Ascending aorta (tissue), 2 donors: ENCODE results near the gene SC5D. TPM values are rescaled to one million over a fixed set of nuclear protein-coding genes. Genes with fewer than 3 reads are reported as not detected.

ENCODE experiments used
- DNase-seq, 2 donors: peaks; one replicate each; pipeline ENCODE4 v3.0.0-alpha.2; 2019; ENCODE audit warnings: low spot score in 2 of 2
- H3K27ac ChIP-seq, 2 donors: fragments of 200-600 bp; sonication (generic); one replicate each; pipeline ENCODE4 v1.5.1; 2016 to 2017; ENCODE audit warnings: mild to moderate bottlenecking in 1 of 2
- H3K27me3 ChIP-seq: fragments of 200-600 bp; sonication (generic); one replicate; pipeline ENCODE4 v1.5.1; 2017
- H3K36me3 ChIP-seq, 2 donors: fragments of 200-600 bp; sonication (generic); one replicate each; pipeline ENCODE4 v1.5.1; 2016
- H3K4me1 ChIP-seq, 2 donors: fragments of 200-600 bp; sonication (generic); one replicate each; pipeline ENCODE4 v1.5.1; 2016 to 2017; ENCODE audit warnings: mild to moderate bottlenecking in 1 of 2
- H3K4me3 ChIP-seq, 2 donors: fragments of 200-600 bp; sonication (generic); one replicate each; pipeline ENCODE4 v1.5.1; 2016 to 2017; ENCODE audit warnings: mild to moderate bottlenecking in 1 of 2
- H3K9me3 ChIP-seq, 2 donors: fragments of 200-600 bp; sonication (generic); one replicate each; pipeline ENCODE4 v1.5.1; 2016
- CTCF ChIP-seq, 3 experiments: fragments of 200-600 bp in 2 of 3; fragments of 450-650 bp in 1 of 3; sonication (generic) in 2 of 3; IDR thresholded peaks; one replicate each; pipeline ENCODE4 v1.5.1; 2016 to 2019; ENCODE audit warnings: antibody characterized with exemption in 3 of 3, mild to moderate bottlenecking in 1 of 3, moderate library complexity in 1 of 3
- intact Hi-C: fragments of 100-400 bp; cut with DNase I; formaldehyde crosslinking; loops from one replicate; pipeline ENCODE4 v1.15.1; 2023
- total RNA-seq: library from RNA; depleted of rRNA; stranded (reverse); fragments of >200 nt; gene quantifications from one replicate; pipeline ENCODE4 v1.1.0, GENCODE V29; 2016

Gene SC5D
- total RNA-seq, 1 donor from 2014 or later: 18.8 TPM

- DNase-seq: no peak
- peaks cover 0 to 3% of the 10 kb centered on the region in 2 donors for H3K9me3 ChIP-seq
- no peaks in the 10 kb centered on the region for H3K27me3 ChIP-seq
- no peak overlapping the region for H3K4me3 ChIP-seq
- no peak overlapping the region for H3K27ac ChIP-seq
- TF ChIP-seq CTCF (IDR thresholded peaks at IDR 0.05): no peak
- no peaks in the 10 kb centered on the region for H3K36me3 ChIP-seq
- intact Hi-C loops: no loop called here
- H3K4me1 ChIP-seq: no peaks in the 10 kb centered on the region
Measured at GRCh38 chr11:121257289-121257688, 35.3 kb upstream of the SC5D start.

- peaks cover 0 to 3% of the 10 kb centered on the region in 2 donors for H3K9me3 ChIP-seq
- no peaks in the 10 kb centered on the region for H3K27me3 ChIP-seq
- no peaks in the 10 kb centered on the region for H3K4me1 ChIP-seq
- H3K27ac ChIP-seq: no peak overlapping the region
- no peaks in the 10 kb centered on the region for H3K36me3 ChIP-seq
- TF ChIP-seq CTCF (IDR thresholded peaks at IDR 0.05): no peak
- DNase-seq: no peak
- H3K4me3 ChIP-seq: no peak overlapping the region
- intact Hi-C loops: no loop called here
Measured at GRCh38 chr11:121257976-121258375, 34.6 kb upstream of the SC5D start.

- Histone ChIP-seq H3K9me3 (peaks cover 0 to 3% of the 10 kb centered on the region in 2 donors), H3K4me1 (no peaks in the 10 kb centered on the region), H3K27me3 (no peaks in the 10 kb centered on the region), H3K27ac (no peak overlapping the region), H3K36me3 (no peaks in the 10 kb centered on the region), H3K4me3 (no peak overlapping the region)
- DNase-seq: no peak
- TF ChIP-seq CTCF (IDR thresholded peaks at IDR 0.05): no peak
- intact Hi-C loops: no loop called here
Measured at GRCh38 chr11:121265586-121265985, 27.0 kb upstream of the SC5D start.

GRCh38 chr11:121268581-121268980 is 24.0 kb upstream of the SC5D start:
- Histone ChIP-seq H3K4me3 (no peak overlapping the region), H3K4me1 (no peaks in the 10 kb centered on the region), H3K36me3 (no peaks in the 10 kb centered on the region), H3K27ac (no peak overlapping the region), H3K27me3 (no peaks in the 10 kb centered on the region), H3K9me3 (no peaks in the 10 kb centered on the region)
- intact Hi-C loops: no loop called here
- no peak for DNase-seq
- no peak for TF ChIP-seq CTCF (IDR thresholded peaks at IDR 0.05)

GRCh38 chr11:121270001-121270678 is 22.4 kb upstream of the SC5D start:
- Histone ChIP-seq H3K4me1 (no peaks in the 10 kb centered on the region), H3K27me3 (no peaks in the 10 kb centered on the region), H3K4me3 (no peak overlapping the region), H3K27ac (no peak overlapping the region), H3K9me3 (no peaks in the 10 kb centered on the region), H3K36me3 (no peaks in the 10 kb centered on the region)
- intact Hi-C loops: no loop called here
- TF ChIP-seq CTCF (IDR thresholded peaks at IDR 0.05): no peak
- DNase-seq: no peak
